ENCODE results near the gene DIAPH3.
A peak's percentile ranks its signal among the peaks of the same experiment; 100 is the strongest.

Gene DIAPH3

GRCh38 chr13:60019119-60019993 is 144.4 kb downstream of the DIAPH3 start:
- DNase-seq, result peak in 1 of 5 experiments; percentile 75

- DNase-seq, result no peak
Measured at GRCh38 chr13:60018536-60018935, 145.2 kb downstream of the DIAPH3 start.

- no peak for DNase-seq
Measured at GRCh38 chr13:60016229-60016628, 147.5 kb downstream of the DIAPH3 start.

GRCh38 chr13:60013166-60013565 is 150.6 kb downstream of the DIAPH3 start:
- no peak for DNase-seq

- no peak for DNase-seq
Measured at GRCh38 chr13:60012488-60012887, 151.2 kb downstream of the DIAPH3 start.

GRCh38 chr13:60009300-60010253 is 154.2 kb downstream of the DIAPH3 start:
- DNase-seq, result no peak

- no peak for DNase-seq
Measured at GRCh38 chr13:60001889-60002288, 161.8 kb downstream of the DIAPH3 start.

- DNase-seq, result no peak
Measured at GRCh38 chr13:60000976-60001375, 162.8 kb downstream of the DIAPH3 start.

- DNase-seq, result no peak
Measured at GRCh38 chr13:60000081-60000480, 163.6 kb downstream of the DIAPH3 start.

GRCh38 chr13:59997976-59998375 is 165.8 kb downstream of the DIAPH3 start:
- DNase-seq, result no peak

- DNase-seq, result no peak
Measured at GRCh38 chr13:59996461-59996980, 167.2 kb downstream of the DIAPH3 start.

GRCh38 chr13:59991395-59991794 is 172.3 kb downstream of the DIAPH3 start:
- DNase-seq, result no peak

- no peak for DNase-seq
Measured at GRCh38 chr13:59982631-59983382, 180.9 kb downstream of the DIAPH3 start.

- peak in 1 of 5 experiments; percentile 53 for DNase-seq
Measured at GRCh38 chr13:59979589-59979988, 184.1 kb downstream of the DIAPH3 start.

GRCh38 chr13:59978862-59979261 is 184.9 kb downstream of the DIAPH3 start:
- no peak for DNase-seq

- DNase-seq, result no peak
Measured at GRCh38 chr13:59976856-59977255, 186.9 kb downstream of the DIAPH3 start.

GRCh38 chr13:59975807-59976435 is 187.8 kb downstream of the DIAPH3 start:
- no peak for DNase-seq

GRCh38 chr13:59970847-59971246 is 192.9 kb downstream of the DIAPH3 start:
- no peak for DNase-seq

- no peak for DNase-seq
Measured at GRCh38 chr13:59963827-59964226, 199.9 kb downstream of the DIAPH3 start.

- no peak for DNase-seq
Measured at GRCh38 chr13:59963383-59963782, 200.3 kb downstream of the DIAPH3 start.

- no peak for DNase-seq
Measured at GRCh38 chr13:59962343-59962742, 201.4 kb downstream of the DIAPH3 start.

GRCh38 chr13:59960683-59961082 is 203.0 kb downstream of the DIAPH3 start:
- DNase-seq, result no peak
